Panc1 (cell line): ENCODE measurements around the gene KHDC4. TPM values are rescaled to one million over a fixed set of nuclear protein-coding genes. Genes with fewer than 3 reads are reported as not detected.

Source experiments
- ATAC-seq: fragments of 200-7000 bp; cut with Tn5 transposase; 2 replicates; pipeline ENCODE4 v1.9.1; 2020; ENCODE audit warnings: mild to moderate bottlenecking, moderate library complexity
- BruUV-seq: library from RNA; stranded (reverse); fragments of 400-500 nt; replicated peaks from 2 replicates; lab custom pipeline; 2021; lab: Mats Ljungman, UMichigan
- CTCF ChIA-PET: fragments of 300-600 bp; sonication (Branson Sonifier 250); formaldehyde crosslinking; loops from one replicate; lab custom pipeline; 2022; ENCODE audit warnings: antibody characterized with exemption; lab: Charles Lee
- POLR2A ChIA-PET: fragments of 300-600 bp; sonication (Branson Sonifier 250); formaldehyde crosslinking; loops from one replicate; lab custom pipeline; 2022; ENCODE audit warnings: antibody characterized with exemption; lab: Charles Lee
- DNase-seq: peaks from one replicate; pipeline ENCODE4 v3.0.0-alpha.2; 2010; ENCODE audit warnings: low read depth, low spot score
- H3K27ac ChIP-seq: 2 replicates; pipeline ENCODE4 v1.5.1; 2011; ENCODE audit warnings: mild to moderate bottlenecking, low read length, inconsistent platforms
- H3K27me3 ChIP-seq: fragments of 200-500 bp; sonication (Bioruptor generic); 2 replicates; pipeline ENCODE4 v1.6.0; 2014; ENCODE audit warnings: low read length, inconsistent platforms; ENCODE audit not compliant: control insufficient read depth, insufficient read depth
- H3K36me3 ChIP-seq: fragments of 200-500 bp; sonication (Bioruptor generic); 2 replicates; pipeline ENCODE4 v1.5.1; 2014; ENCODE audit warnings: inconsistent platforms, mild to moderate bottlenecking, low read length, moderate library complexity; ENCODE audit not compliant: control insufficient read depth, insufficient read depth
- H3K4me1 ChIP-seq: 2 replicates; pipeline ENCODE4 v1.5.1; 2011; ENCODE audit warnings: inconsistent platforms, mild to moderate bottlenecking, low read length, moderate library complexity; ENCODE audit not compliant: control insufficient read depth, insufficient read depth
- H3K4me3 ChIP-seq, 2 experiments: 2 replicates each; pipeline ENCODE4 v1.5.1; 2011 to 2012; ENCODE audit warnings: low read depth in 2 of 2, low read length in 2 of 2, mild to moderate bottlenecking in 2 of 2, inconsistent platforms in 1 of 2, moderate library complexity in 1 of 2
- H3K9me3 ChIP-seq: fragments of 200-500 bp; sonication (Bioruptor generic); 2 replicates; pipeline ENCODE4 v1.5.1; 2014; ENCODE audit warnings: low read depth, mild to moderate bottlenecking, inconsistent platforms, low read length, moderate library complexity; ENCODE audit not compliant: control insufficient read depth, insufficient read depth
- CTCF ChIP-seq: fragments of 450-650 bp; IDR thresholded peaks from 2 replicates; pipeline ENCODE4 v1.5.1; 2017; ENCODE audit warnings: mild to moderate bottlenecking
- POLR2AphosphoS5 ChIP-seq: IDR thresholded peaks from 2 replicates; pipeline ENCODE4 v1.6.1; 2012; ENCODE audit warnings: mild to moderate bottlenecking, low read depth, low read length, moderate library complexity
- REST ChIP-seq, 2 experiments: IDR thresholded peaks; 2 replicates each; pipeline ENCODE4 v1.6.1; 2011 to 2012; ENCODE audit warnings: low read depth in 2 of 2, control low read depth in 1 of 2, low read length in 1 of 2, mild to moderate bottlenecking in 1 of 2, moderate library complexity in 1 of 2; ENCODE audit not compliant: insufficient read depth in 1 of 2
- SIN3A ChIP-seq: IDR thresholded peaks from 2 replicates; pipeline ENCODE4 v1.6.1; 2012; ENCODE audit warnings: low read depth, mild to moderate bottlenecking, low read length, moderate library complexity, borderline replicate concordance; ENCODE audit not compliant: insufficient read depth
- TCF7L2 ChIP-seq: IDR thresholded peaks from 2 replicates; pipeline ENCODE4 v1.6.1; 2011; ENCODE audit warnings: mild to moderate bottlenecking, low read depth, low read length, inconsistent platforms
- in situ Hi-C: cut with HindIII; loops from 2 replicates; pipeline ENCODE4 v1.10.0; 2016; ENCODE audit warnings: low sequenced_read_pairs, low pct_unique_long_range_greater_than_20kb
- intact Hi-C: fragments of 100-400 bp; cut with micrococcal nuclease; formaldehyde crosslinking; loops from one replicate; pipeline ENCODE4 v1.10.0; 2022; ENCODE audit not compliant: unreplicated experiment
- total RNA-seq: library from RNA; stranded (reverse); gene quantifications from one replicate; pipeline ENCODE4 v1.2.1, GENCODE V29; 2021; ENCODE audit not compliant: unreplicated experiment

Gene KHDC4
- total RNA-seq, 1 experiment from 2014 or later, result 80.4 TPM

GRCh38 chr1:155967341-155968050, 33.3 kb upstream of the KHDC4 start:
- Histone ChIP-seq H3K36me3 (peaks cover 5% of the 10 kb centered on the region), H3K27me3 (no peaks in the 10 kb centered on the region), H3K27ac (peak overlapping the region; percentile 34; the same call in 1 of the 2 replicates), H3K9me3 (no peaks in the 10 kb centered on the region), H3K4me1 (peaks cover 54% of the 10 kb centered on the region), H3K4me3 (no peak overlapping the region)
- TF ChIP-seq REST (IDR thresholded peaks at IDR 0.05; ENCODE audit: insufficient read depth in 1 of 2, low read depth in 2 of 2, low read length in 1 of 2) (no peak), CTCF (no peak)
- ATAC-seq, result no peak
- POLR2A ChIA-PET, result interaction anchor here (0.7 kb wide), 1 partner anchor 370 kb away, joined by 9 read pairs; no protein-coding TSS in a partner anchor
- intact Hi-C loops (no loop called here), in situ Hi-C loops (no loop called here)
- CTCF ChIA-PET, result interaction anchor here (1.6 kb wide), 1 partner anchor 23 kb away, joined by 3 read pairs; no protein-coding TSS in a partner anchor
- no TSS peak for BruUV-seq
- no peak for DNase-seq

- no peak for ATAC-seq
- in situ Hi-C loops, result no loop called here
- Histone ChIP-seq H3K4me1 (peaks cover 55% of the 10 kb centered on the region), H3K9me3 (no peaks in the 10 kb centered on the region), H3K4me3 (no peak overlapping the region), H3K36me3 (peaks cover 5% of the 10 kb centered on the region), H3K27ac (no peak overlapping the region), H3K27me3 (no peaks in the 10 kb centered on the region)
- ChIA-PET CTCF (interaction anchor here (0.8 to 1.6 kb wide), 4 partner anchors 11 to 97 kb away, joined by 3 to 4 read pairs (median 3); no protein-coding TSS in a partner anchor), POLR2A (no interaction called here)
- TF ChIP-seq POLR2AphosphoS5 (no peak), REST (IDR thresholded peaks at IDR 0.05; ENCODE audit: insufficient read depth in 1 of 2, low read depth in 2 of 2, low read length in 1 of 2) (no peak), SIN3A (no peak), TCF7L2 (no peak), CTCF (no peak)
- DNase-seq, result no peak
- no TSS peak for BruUV-seq
- intact Hi-C loops, result no loop called here
Observed at GRCh38 chr1:155966750-155967149, 32.5 kb upstream of the KHDC4 start.
